Heart left ventricle (tissue), 16 donors: ENCODE data around the gene KCNK18. TPM values are rescaled to one million over a fixed set of nuclear protein-coding genes. Genes with fewer than 3 reads are reported as not detected.

Source experiments
- ATAC-seq, 4 donors: fragments of 200-7000 bp; cut with Tn5 transposase; one replicate each; pipeline ENCODE4 v1.9.1; 2020 to 2022; ENCODE audit warnings: moderate library complexity in 4 of 4, mild to moderate bottlenecking in 3 of 4, moderate number of reproducible peaks in 1 of 4
- DNase-seq, 5 donors: peaks; one replicate each; pipeline ENCODE4 v3.0.0-alpha.2; 2020
- H3K27ac ChIP-seq, 12 donors: fragments of 200-600 bp; sonication (generic) in 4 of 12; one replicate each; pipeline versions ENCODE4 v1.5.0 to v1.8.0; 2016 to 2022; ENCODE audit warnings: mild to moderate bottlenecking in 2 of 12
- H3K27me3 ChIP-seq, 9 donors: fragments of 200-600 bp; sonication (generic) in 2 of 9; one replicate each; pipeline versions ENCODE4 v1.5.1 to v1.8.0; 2016 to 2022; ENCODE audit warnings: mild to moderate bottlenecking in 3 of 9
- H3K36me3 ChIP-seq, 9 donors: fragments of 200-600 bp; sonication (generic) in 2 of 9; one replicate each; pipeline versions ENCODE4 v1.5.0 to v1.8.0; 2018 to 2022; ENCODE audit warnings: mild to moderate bottlenecking in 2 of 9
- H3K4me1 ChIP-seq, 12 donors: fragments of 200-600 bp; sonication (generic) in 4 of 12; one replicate each; pipeline versions ENCODE4 v1.5.0 to v1.8.0; 2016 to 2022; ENCODE audit warnings: mild to moderate bottlenecking in 3 of 12
- H3K4me3 ChIP-seq, 12 donors: fragments of 200-600 bp; sonication (generic) in 4 of 12; one replicate each; pipeline versions ENCODE4 v1.5.0 to v1.8.0; 2017 to 2022; ENCODE audit warnings: mild to moderate bottlenecking in 9 of 12, moderate library complexity in 4 of 12
- H3K9me3 ChIP-seq, 12 donors: fragments of 200-600 bp; sonication (generic) in 4 of 12; one replicate each; pipeline versions ENCODE4 v1.5.0 to v1.8.0; 2016 to 2022; ENCODE audit warnings: mild to moderate bottlenecking in 1 of 12
- CTCF ChIP-seq, 12 donors: fragments of 200-600 bp; sonication (generic) in 4 of 12; IDR thresholded peaks; one replicate each; pipeline versions ENCODE4 v1.5.0 to v1.8.0; 2018 to 2022; ENCODE audit warnings: antibody characterized with exemption in 12 of 12, mild to moderate bottlenecking in 5 of 12
- POLR2A ChIP-seq, 2 donors: fragments of 450-650 bp; IDR thresholded peaks; one replicate each; pipeline ENCODE4 v1.6.1; 2017; ENCODE audit warnings: antibody characterized with exemption in 2 of 2, mild to moderate bottlenecking in 2 of 2, moderate library complexity in 2 of 2
- WGBS, 4 donors: extraction: QIAGEN DNeasy Blood & Tissue Kit in 2 of 4; methylation state at CpG; one replicate each; pipeline versions ENCODE4 v1.1.5 to v1.1.7; 2013 to 2018; 5-methylcytosine and 5-hydroxymethylcytosine counted together
- intact Hi-C, 10 donors: fragments of 100-400 bp; cut with DNase I; formaldehyde crosslinking; loops; one replicate each; pipeline versions ENCODE4 v1.11.1 to v1.14.2; 2022
- polyA plus RNA-seq, 2 donors: library from polyadenylated mRNA; stranded (reverse); fragments of 200-250 nt; gene quantifications; one replicate each; pipeline ENCODE4 v1.2.3, GENCODE V29; 2013
- total RNA-seq, 9 donors: library from RNA; depleted of rRNA in 2 of 9; stranded (reverse); fragments of >200 nt in 2 of 9; fragmentation: NEBNext Ultra II Directional in 3 of 9; extraction: Animal tissue kit (Norgen Biotek cat#: 25700) in 3 of 9; gene quantifications; one replicate each; pipeline versions ENCODE4 v1.1.0 to v1.2.4, GENCODE V29; 2016 to 2023
- donor health status: ischemic (EF 13 %, LVEDD 7.1; RV severe dilation, severe dysfunction).
- donor health status: healthy with polysubstance abuse.
- donor health status: DM: no; HTN: yes; CAD: no.
- donor health status: DM: no; HTN: no; CAD: no.
- donor health status: ischemic (EF 25% LVEDD 6.9; RV normal size, moderate dysfunction).
- donor health status: ischemic (EF 25% LVEDD 5.7; RV mildly dilated, moderate dysfunction).
- donor health status: healthy.
- donor health status: DM: yes; HTN: yes; CAD: no.
- donor health status: ischemic (EF 35%, LVEDD 5.7; RV mildly dilated, moderate dysfunction).
- donor health status: nonischemic (EF 11% LVEDD 7.7; RV severe dilation, severe dysfunction).
- donor health status: DM: yes; HTN: yes; CAD: no.
- donor health status: PGD.
- donor health status: ischemic (EF 29% LVEDD 5.4; RV normal size, mild dysfunction).
- donor health status: nonischemic (EF 23%, LVEDD 6.1; RV moderate dilation, normal function).

Gene KCNK18
- total and polyA plus RNA-seq, 11 donors = not detected

GRCh38 chr10:117167789-117168674 is 29.3 kb upstream of the KCNK18 start:
- DNase-seq (peak; percentile 38 to 84 (median 55)), ATAC-seq (peak; percentile 58 to 95 (median 86))
- peaks cover 70 to 100% (median 98%) of the 10 kb centered on the region in 9 donors for H3K27me3 ChIP-seq
- no peaks in the 10 kb centered on the region for H3K36me3 ChIP-seq
- WGBS, 4 donors = 2 to 3% (median 2%) methylated on average over 48 to 75 of the region's 75 CpGs
- no peaks in the 10 kb centered on the region for H3K9me3 ChIP-seq
- H3K27ac ChIP-seq = no peak overlapping the region
- peaks cover 0 to 40% (median 20%) of the 10 kb centered on the region in 12 donors for H3K4me1 ChIP-seq
- TF ChIP-seq CTCF (IDR thresholded peaks at IDR 0.05) (peak; percentile 58 to 90 (median 77)), POLR2A (IDR thresholded peaks at IDR 0.05) (no peak)
- peak overlapping the region in 9 of 12 donors; percentile 0 to 28 (median 11) for H3K4me3 ChIP-seq
- intact Hi-C loops = loop anchor here in 5 of 10 donors (2.0 to 10.0 kb wide), 4 partner anchors 367 to 483 kb away; no protein-coding TSS in a partner anchor

- H3K27ac ChIP-seq = no peak overlapping the region
- intact Hi-C loops = loop anchor here in 1 of 10 donors (10.0 kb wide), 1 partner anchor 484 kb away; no protein-coding TSS in a partner anchor
- no peak for TF ChIP-seq POLR2A (IDR thresholded peaks at IDR 0.05)
- ATAC-seq (no peak), DNase-seq (no peak)
- no peak overlapping the region for H3K4me3 ChIP-seq
- H3K36me3 ChIP-seq = no peaks in the 10 kb centered on the region
- H3K4me1 ChIP-seq = peaks cover 0 to 33% (median 14%) of the 10 kb centered on the region in 12 donors
- WGBS, 4 donors = 4 to 9% (median 6%) methylated on average over 17 to 25 of the region's 25 CpGs
- no peaks in the 10 kb centered on the region for H3K9me3 ChIP-seq
- peaks cover 66 to 100% (median 97%) of the 10 kb centered on the region in 9 donors for H3K27me3 ChIP-seq
These were observed 28.6 kb upstream of the KCNK18 start for GRCh38 chr10:117168729-117169128.

- DNase-seq = no peak
- H3K4me3 ChIP-seq = no peak overlapping the region
- TF ChIP-seq CTCF (IDR thresholded peaks at IDR 0.05) (no peak), POLR2A (IDR thresholded peaks at IDR 0.05) (no peak)
- ATAC-seq = no peak
- peaks cover 0 to 33% (median 13%) of the 10 kb centered on the region in 12 donors for H3K4me1 ChIP-seq
- 13 to 46% (median 33%) methylated on average over 2 of the region's 2 CpGs for WGBS, 4 donors
- H3K9me3 ChIP-seq = no peaks in the 10 kb centered on the region
- peaks cover 61 to 100% (median 97%) of the 10 kb centered on the region in 9 donors for H3K27me3 ChIP-seq
- H3K27ac ChIP-seq = no peak overlapping the region
- intact Hi-C loops = loop anchor here in 1 of 10 donors (10.0 kb wide), 1 partner anchor 485 kb away; no protein-coding TSS in a partner anchor
- H3K36me3 ChIP-seq = no peaks in the 10 kb centered on the region
These were observed 27.8 kb upstream of the KCNK18 start for GRCh38 chr10:117169480-117169879.

- peaks cover 0 to 36% (median 13%) of the 10 kb centered on the region in 12 donors for H3K4me1 ChIP-seq
- no peak for TF ChIP-seq CTCF (IDR thresholded peaks at IDR 0.05)
- no peak for TF ChIP-seq POLR2A (IDR thresholded peaks at IDR 0.05)
- H3K9me3 ChIP-seq = no peaks in the 10 kb centered on the region
- peaks cover 61 to 99% (median 90%) of the 10 kb centered on the region in 9 donors for H3K27me3 ChIP-seq
- H3K4me3 ChIP-seq = no peak overlapping the region
- no peaks in the 10 kb centered on the region for H3K36me3 ChIP-seq
- no peak overlapping the region for H3K27ac ChIP-seq
- 13 to 19% (median 16%) methylated on average over 6 of the region's 6 CpGs for WGBS, 4 donors
- intact Hi-C loops = loop anchor here in 7 of 10 donors (5.0 to 10.0 kb wide), 4 partner anchors 483 to 543 kb away; no protein-coding TSS in a partner anchor
- no peak for DNase-seq
- ATAC-seq = no peak
These were observed 27.0 kb upstream of the KCNK18 start for GRCh38 chr10:117170244-117170643.
